HG03175 (cell line): ENCODE data around the gene ADAM20.
"Not testable (repeated sequence)": the region's sequence is repeated elsewhere in the genome, so short reads cannot be mapped to it uniquely, and the experiment has no call there.

Source experiments
- ATAC-seq: cut with Tn5 transposase; IDR thresholded peaks from one replicate; pipeline ENCODE4 v1.9.1; 2021; ENCODE audit warnings: mild to moderate bottlenecking, moderate library complexity; ENCODE audit not compliant: unreplicated experiment

Gene ADAM20

GRCh38 chr14:70534904-70535303 lies at the start of gene ADAM20:
Gene ADAM20, minus strand, starts transcription at chr14:70535004. Its CDS starts 10,247 bp downstream, at chr14:70524757.
- ATAC-seq, result no peak

GRCh38 chr14:70576891-70577290 lies 42.1 kb upstream of the ADAM20 start:
- ATAC-seq, result no peak

GRCh38 chr14:70573050-70573449 lies 38.2 kb upstream of the ADAM20 start:
- ATAC-seq, result no peak

- ATAC-seq, result no peak
Measured at GRCh38 chr14:70571139-70571538, 36.3 kb upstream of the ADAM20 start.

GRCh38 chr14:70567791-70568190 lies 33.0 kb upstream of the ADAM20 start:
- ATAC-seq, result peak; percentile 51

GRCh38 chr14:70563869-70564268 lies 29.1 kb upstream of the ADAM20 start:
- ATAC-seq, result no peak

GRCh38 chr14:70563417-70563816 lies 28.6 kb upstream of the ADAM20 start:
- no peak for ATAC-seq

- no peak for ATAC-seq
Measured at GRCh38 chr14:70558356-70558755, 23.6 kb upstream of the ADAM20 start.

- ATAC-seq, result no peak
Measured at GRCh38 chr14:70555890-70556289, 21.1 kb upstream of the ADAM20 start.

- ATAC-seq, result no peak
Measured at GRCh38 chr14:70538087-70538486, 3.3 kb upstream of the ADAM20 start.

GRCh38 chr14:70536830-70537229 lies 2.0 kb upstream of the ADAM20 start:
- ATAC-seq, result no peak

- ATAC-seq, result no peak
Measured at GRCh38 chr14:70530417-70530816, 4.4 kb downstream of the ADAM20 start.

- no peak for ATAC-seq
Measured at GRCh38 chr14:70527501-70528105, 7.2 kb downstream of the ADAM20 start.

- ATAC-seq, result no peak
Measured at GRCh38 chr14:70525691-70526090, 9.1 kb downstream of the ADAM20 start.

- no peak for ATAC-seq
Measured at GRCh38 chr14:70515811-70516210, 19.0 kb downstream of the ADAM20 start.

- no peak for ATAC-seq
Measured at GRCh38 chr14:70514168-70515069, 20.4 kb downstream of the ADAM20 start.

GRCh38 chr14:70498191-70498590 lies 36.6 kb downstream of the ADAM20 start:
- no peak for ATAC-seq

- no peak for ATAC-seq
Measured at GRCh38 chr14:70489579-70490200, 45.1 kb downstream of the ADAM20 start.

GRCh38 chr14:70477356-70478105 lies 57.3 kb downstream of the ADAM20 start:
- ATAC-seq, result not testable (repeated sequence)

GRCh38 chr14:70475459-70475858 lies 59.3 kb downstream of the ADAM20 start:
- not testable (repeated sequence) for ATAC-seq

GRCh38 chr14:70473825-70474224 lies 61.0 kb downstream of the ADAM20 start:
- ATAC-seq, result no peak
